Vagina (tissue), 2 donors: Measurements from ENCODE around the gene GPR32.

Experiments used
- CTCF ChIP-seq, 3 experiments: fragments of 450-650 bp in 2 of 3; fragments of 200-600 bp in 1 of 3; sonication (generic) in 1 of 3; IDR thresholded peaks; one replicate each; pipeline ENCODE4 v1.5.1; 2017 to 2019; ENCODE audit warnings: antibody characterized with exemption in 3 of 3, mild to moderate bottlenecking in 2 of 3, moderate library complexity in 2 of 3
- POLR2A ChIP-seq, 2 donors: fragments of 450-650 bp; IDR thresholded peaks; one replicate each; pipeline ENCODE4 v1.6.1; 2017; ENCODE audit warnings: antibody characterized with exemption in 2 of 2, mild to moderate bottlenecking in 2 of 2, moderate library complexity in 2 of 2

- TF ChIP-seq CTCF (IDR thresholded peaks at IDR 0.05) (no peak), POLR2A (IDR thresholded peaks at IDR 0.05) (no peak)
These were observed 29.2 kb downstream of the GPR32 start for GRCh38 chr19:50799547-50799851.
